Pancreas (tissue), 10 donors: ENCODE results near the gene TRIM9. TPM values are rescaled to one million over a fixed set of nuclear protein-coding genes. Genes with fewer than 3 reads are reported as not detected.
A peak's percentile ranks its signal among the peaks of the same experiment; 100 is the strongest.

ENCODE experiments used
- ATAC-seq, 4 donors: fragments of 200-7000 bp; cut with Tn5 transposase; one replicate each; pipeline versions ENCODE4 v1.8.0 to v1.9.1; 2020; ENCODE audit warnings: mild to moderate bottlenecking in 4 of 4, moderate library complexity in 4 of 4
- DNase-seq, 6 donors: peaks; one replicate each; pipeline ENCODE4 v3.0.0-alpha.2; 2020
- FAIRE-seq: peaks from 2 replicates; lab custom pipeline; 2012; peaks lifted over from hg19 to GRCh38; lab: Jason Lieb, UNC
- H3K27ac ChIP-seq, 4 donors: fragments of 200-600 bp; sonication (generic); 1 replicate in 3 of 4; 2 replicates in 1 of 4; pipeline versions ENCODE4 v1.5.0 to v1.8.0; 2020
- H3K27me3 ChIP-seq, 4 donors: fragments of 200-600 bp; one replicate each; pipeline ENCODE4 v1.8.0; 2021
- H3K36me3 ChIP-seq, 3 donors: fragments of 200-600 bp; sonication (generic) in 1 of 3; one replicate each; pipeline versions ENCODE4 v1.5.0 to v1.8.0; 2020 to 2021
- H3K4me1 ChIP-seq, 3 donors: fragments of 200-600 bp; one replicate each; pipeline ENCODE4 v1.8.0; 2021
- H3K4me3 ChIP-seq, 4 donors: fragments of 200-600 bp; sonication (generic) in 2 of 4; one replicate each; pipeline versions ENCODE4 v1.5.0 to v1.8.0; 2020 to 2021
- H3K9me3 ChIP-seq, 4 donors: fragments of 200-600 bp; one replicate each; pipeline ENCODE4 v1.8.0; 2021
- whole genome bisulfite sequencing, 2 donors: extraction: QIAGEN DNeasy Blood & Tissue Kit; methylation state at CpG; one replicate each; pipeline ENCODE4 v1.1.7; 2013; 5-methylcytosine and 5-hydroxymethylcytosine counted together
- intact Hi-C, 3 donors: fragments of 100-400 bp; cut with DNase I; formaldehyde crosslinking; loops; one replicate each; pipeline versions ENCODE4 v1.11.1 to v1.14.2; 2022
- polyA plus RNA-seq, 2 donors: library from polyadenylated mRNA; stranded (reverse); fragments of 200-250 nt; gene quantifications; one replicate each; pipeline ENCODE4 v1.2.3, GENCODE V29; 2013
- total RNA-seq, 6 donors: library from RNA; stranded (reverse); fragmentation: NEBNext Ultra II Directional in 4 of 6; extraction: Animal tissue kit (Norgen Biotek cat#: 25700) in 4 of 6; gene quantifications; one replicate each; pipeline versions ENCODE4 v1.2.1 to v1.2.4, GENCODE V29; 2021 to 2023
- TF ChIP-seq, protein P1 (sequence below), 4 donors: fragments of 200-600 bp; sonication (generic) in 3 of 4; IDR thresholded peaks; one replicate each; pipeline versions ENCODE4 v1.5.0 to v1.8.0; 2021; ENCODE audit warnings: antibody characterized with exemption in 4 of 4
- donor health status: healthy with polysubstance abuse.
- donor health status: DM: no; HTN: no; CAD: no; lungs with moderate emphysema.
- donor health status: DM: no; HTN: no; CAD: no.
- donor health status: control.
- donor health status: control.
- donor health status: Bipolar disorder and iron deficiency.
- donor health status: DM: yes; HTN: yes; CAD: no.
- donor health status: DM: no; HTN: no; CAD: no.
- donor health status: DM: no; HTN: no; CAD: no.
- donor health status: DM: yes; HTN: yes; CAD: no.

Gene TRIM9
- total and polyA plus RNA-seq, 8 donors, result 0.25 to 3.4 (median 0.79) TPM

GRCh38 chr14:51004801-51005526, 89.9 kb downstream of the TRIM9 start:
- Histone ChIP-seq H3K4me1 (peaks cover 0 to 3% (median 0%) of the 10 kb centered on the region in 3 donors), H3K36me3 (no peaks in the 10 kb centered on the region), H3K4me3 (no peak overlapping the region), H3K9me3 (no peaks in the 10 kb centered on the region), H3K27me3 (no peaks in the 10 kb centered on the region), H3K27ac (no peak overlapping the region)
- no peak for DNase-seq
- 18 to 21% methylated on average over 6 of the region's 6 CpGs for WGBS, 2 donors
- intact Hi-C loops, result no loop called here
- ATAC-seq, result peak in 3 of 4 donors; percentile 59 to 71 (median 63)
- no peak for FAIRE-seq
- TF ChIP-seq, protein P1, sequence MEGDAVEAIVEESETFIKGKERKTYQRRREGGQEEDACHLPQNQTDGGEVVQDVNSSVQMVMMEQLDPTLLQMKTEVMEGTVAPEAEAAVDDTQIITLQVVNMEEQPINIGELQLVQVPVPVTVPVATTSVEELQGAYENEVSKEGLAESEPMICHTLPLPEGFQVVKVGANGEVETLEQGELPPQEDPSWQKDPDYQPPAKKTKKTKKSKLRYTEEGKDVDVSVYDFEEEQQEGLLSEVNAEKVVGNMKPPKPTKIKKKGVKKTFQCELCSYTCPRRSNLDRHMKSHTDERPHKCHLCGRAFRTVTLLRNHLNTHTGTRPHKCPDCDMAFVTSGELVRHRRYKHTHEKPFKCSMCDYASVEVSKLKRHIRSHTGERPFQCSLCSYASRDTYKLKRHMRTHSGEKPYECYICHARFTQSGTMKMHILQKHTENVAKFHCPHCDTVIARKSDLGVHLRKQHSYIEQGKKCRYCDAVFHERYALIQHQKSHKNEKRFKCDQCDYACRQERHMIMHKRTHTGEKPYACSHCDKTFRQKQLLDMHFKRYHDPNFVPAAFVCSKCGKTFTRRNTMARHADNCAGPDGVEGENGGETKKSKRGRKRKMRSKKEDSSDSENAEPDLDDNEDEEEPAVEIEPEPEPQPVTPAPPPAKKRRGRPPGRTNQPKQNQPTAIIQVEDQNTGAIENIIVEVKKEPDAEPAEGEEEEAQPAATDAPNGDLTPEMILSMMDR (IDR thresholded peaks at IDR 0.05), result no peak

DNA sequence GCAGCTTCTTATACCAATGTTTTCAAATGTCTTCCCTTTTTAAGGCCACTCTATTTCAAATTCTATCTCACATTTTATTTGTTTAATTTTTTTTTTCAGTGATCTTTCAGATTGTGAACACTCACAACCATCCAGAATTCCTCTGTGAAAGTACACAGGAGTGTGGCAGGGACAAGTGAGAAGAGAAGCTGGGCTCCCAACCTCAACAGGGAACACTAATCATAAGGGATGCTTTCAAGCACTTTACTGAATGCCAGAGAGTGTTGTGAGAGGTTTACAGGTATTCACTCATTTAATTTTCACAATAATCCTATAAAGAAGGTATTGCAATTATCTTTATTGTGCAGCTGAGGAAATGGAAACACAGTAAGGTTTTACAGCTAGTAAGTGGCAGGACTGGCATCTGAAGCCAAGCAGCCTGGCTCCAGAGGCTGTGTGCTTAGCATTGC, 90.5 kb downstream of the TRIM9 start:
- ATAC-seq, result peak in 3 of 4 donors; percentile 55 to 77 (median 64)
- H3K27ac ChIP-seq, result no peak overlapping the region

DNA sequence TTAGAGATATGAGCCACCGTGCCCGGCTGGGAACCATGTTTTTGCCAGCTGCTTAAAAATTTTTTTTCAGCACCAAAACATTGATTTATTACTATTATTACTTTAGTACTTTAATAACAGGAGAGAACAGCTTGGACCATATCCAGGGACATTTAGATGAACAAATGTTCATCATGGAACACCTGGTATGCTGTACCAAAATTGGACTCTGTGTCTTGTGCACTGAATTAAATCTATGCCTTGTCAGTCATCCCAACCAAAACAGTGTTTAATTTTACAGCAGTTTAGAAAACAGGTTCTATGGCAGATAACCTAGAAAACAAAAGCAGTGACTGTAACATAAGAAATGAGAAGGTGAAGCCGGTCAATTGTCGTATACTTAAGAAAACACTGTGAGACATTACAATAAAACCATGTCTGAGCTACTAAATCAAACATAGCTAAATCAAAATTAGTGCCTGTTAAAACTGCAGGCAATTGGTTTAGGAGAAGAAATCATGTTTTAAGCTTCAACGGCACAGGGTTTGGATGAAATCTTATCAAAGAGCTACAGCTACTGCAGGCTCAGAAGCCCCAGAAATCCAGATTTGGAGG, 92.4 kb downstream of the TRIM9 start:
- no peak for ATAC-seq
- WGBS, 2 donors, result 90 to 94% methylated on average over 5 of the region's 5 CpGs
- TF ChIP-seq, protein P1 (IDR thresholded peaks at IDR 0.05), result no peak
- Histone ChIP-seq H3K9me3 (no peaks in the 10 kb centered on the region), H3K27ac (no peak overlapping the region), H3K4me3 (no peak overlapping the region), H3K27me3 (no peaks in the 10 kb centered on the region), H3K36me3 (no peaks in the 10 kb centered on the region), H3K4me1 (peaks cover 0 to 3% (median 0%) of the 10 kb centered on the region in 3 donors)
- no peak for FAIRE-seq
- DNase-seq, result no peak
- intact Hi-C loops, result no loop called here

More for the DNA sequence above, 90.5 kb downstream of the TRIM9 start:
- FAIRE-seq, result no peak
- H3K4me1 ChIP-seq, result peaks cover 0 to 3% (median 0%) of the 10 kb centered on the region in 3 donors
- no peaks in the 10 kb centered on the region for H3K36me3 ChIP-seq
- intact Hi-C loops, result no loop called here
- H3K27me3 ChIP-seq, result no peaks in the 10 kb centered on the region
- TF ChIP-seq, protein P1 (IDR thresholded peaks at IDR 0.05), result no peak
- DNase-seq, result peak in 1 of 6 donors; percentile 19
- H3K4me3 ChIP-seq, result no peak overlapping the region
- no peaks in the 10 kb centered on the region for H3K9me3 ChIP-seq

GRCh38 chr14:51000566-51000965, 94.3 kb downstream of the TRIM9 start:
- DNase-seq (peak in 1 of 6 donors; percentile 27), ATAC-seq (no peak), FAIRE-seq (no peak)
- peaks cover 0 to 3% (median 0%) of the 10 kb centered on the region in 3 donors for H3K4me1 ChIP-seq
- intact Hi-C loops, result no loop called here
- H3K27ac ChIP-seq, result no peak overlapping the region
- H3K4me3 ChIP-seq, result no peak overlapping the region
- H3K9me3 ChIP-seq, result no peaks in the 10 kb centered on the region
- H3K36me3 ChIP-seq, result no peaks in the 10 kb centered on the region
- TF ChIP-seq, protein P1 (IDR thresholded peaks at IDR 0.05), result no peak
- no peaks in the 10 kb centered on the region for H3K27me3 ChIP-seq
- WGBS, 2 donors, result 78 to 84% methylated on average over 9 of the region's 9 CpGs

DNA sequence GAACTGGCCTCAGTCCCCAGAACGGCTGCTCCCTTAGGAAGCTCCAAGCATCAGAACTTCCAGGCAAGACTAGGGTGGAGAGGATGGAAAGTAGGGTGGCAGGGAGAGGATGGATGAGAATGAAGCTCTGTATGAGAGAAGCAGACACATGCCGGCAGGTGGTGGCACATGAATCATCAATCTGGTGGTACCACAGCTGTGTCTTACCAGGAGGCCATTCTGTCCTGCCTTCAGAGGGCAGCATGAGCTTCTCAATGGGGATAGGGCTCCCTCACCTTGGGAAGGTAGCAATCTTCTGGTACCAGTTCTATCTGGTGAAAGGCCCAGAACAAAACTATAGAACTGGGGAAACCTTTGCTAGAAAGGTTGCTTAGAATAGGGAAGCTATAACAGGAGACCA, 95.2 kb downstream of the TRIM9 start:
- ATAC-seq (no peak), FAIRE-seq (no peak), DNase-seq (no peak)
- Histone ChIP-seq H3K4me3 (no peak overlapping the region), H3K9me3 (no peaks in the 10 kb centered on the region), H3K36me3 (no peaks in the 10 kb centered on the region), H3K27me3 (no peaks in the 10 kb centered on the region), H3K27ac (no peak overlapping the region), H3K4me1 (no peaks in the 10 kb centered on the region)
- WGBS, 2 donors, result 88 to 89% methylated on average over 2 of the region's 2 CpGs
- TF ChIP-seq, protein P1 (IDR thresholded peaks at IDR 0.05), result no peak
- intact Hi-C loops, result no loop called here
